ENCODE data around the gene ANKZF1. TPM values are rescaled to one million over a fixed set of nuclear protein-coding genes. Genes with fewer than 3 reads are reported as not detected.

Gene ANKZF1
- total RNA-seq, 1 experiment from 2014 or later = 51.5 TPM

GRCh38 chr2:219246559-219246958 lies 17.0 kb downstream of the ANKZF1 start:
- peaks cover 30% of the 10 kb centered on the region for H3K4me1 Mint-ChIP-seq (ENCODE audit: low read depth, unreplicated experiment)
- peaks cover 18% of the 10 kb centered on the region for H3K36me3 Mint-ChIP-seq (ENCODE audit: insufficient read depth, unreplicated experiment)
- intact Hi-C loops (cut with micrococcal nuclease; ENCODE audit: unreplicated experiment) = no loop called here
- no peaks in the 10 kb centered on the region for H3K9me3 Mint-ChIP-seq (ENCODE audit: unreplicated experiment)
- Histone ChIP-seq H3K4me1 (peaks cover 33% of the 10 kb centered on the region), H3K36me3 (ENCODE audit: control insufficient read depth, insufficient read depth, low read length) (no peaks in the 10 kb centered on the region; the same call in 1 of the 2 replicates), H3K27me3 (replicated peaks; ENCODE audit: control insufficient read depth, insufficient read depth, low read length) (no peaks in the 10 kb centered on the region), H3K4me3 (ENCODE audit: low read depth, low read length) (no peak overlapping the region), H3K9me3 (no peaks in the 10 kb centered on the region)
- POLR2A ChIA-PET = interaction anchor here (2.2 kb wide), 1 partner anchor 40 kb away, joined by 14 read pairs; the partner anchor contains the start of gene ZFAND2B
- H3K4me3 Mint-ChIP-seq (ENCODE audit: unreplicated experiment) = peak overlapping the region; percentile 82
- no peak overlapping the region for H3K27ac Mint-ChIP-seq (ENCODE audit: unreplicated experiment)
- DNase-seq = no peak
- CTCF ChIA-PET = no interaction called here
- BruUV-seq (replicated peaks) = no TSS peak
- no peaks in the 10 kb centered on the region for H3K27me3 Mint-ChIP-seq (ENCODE audit: insufficient read depth, unreplicated experiment)
- TF ChIP-seq, protein P1, sequence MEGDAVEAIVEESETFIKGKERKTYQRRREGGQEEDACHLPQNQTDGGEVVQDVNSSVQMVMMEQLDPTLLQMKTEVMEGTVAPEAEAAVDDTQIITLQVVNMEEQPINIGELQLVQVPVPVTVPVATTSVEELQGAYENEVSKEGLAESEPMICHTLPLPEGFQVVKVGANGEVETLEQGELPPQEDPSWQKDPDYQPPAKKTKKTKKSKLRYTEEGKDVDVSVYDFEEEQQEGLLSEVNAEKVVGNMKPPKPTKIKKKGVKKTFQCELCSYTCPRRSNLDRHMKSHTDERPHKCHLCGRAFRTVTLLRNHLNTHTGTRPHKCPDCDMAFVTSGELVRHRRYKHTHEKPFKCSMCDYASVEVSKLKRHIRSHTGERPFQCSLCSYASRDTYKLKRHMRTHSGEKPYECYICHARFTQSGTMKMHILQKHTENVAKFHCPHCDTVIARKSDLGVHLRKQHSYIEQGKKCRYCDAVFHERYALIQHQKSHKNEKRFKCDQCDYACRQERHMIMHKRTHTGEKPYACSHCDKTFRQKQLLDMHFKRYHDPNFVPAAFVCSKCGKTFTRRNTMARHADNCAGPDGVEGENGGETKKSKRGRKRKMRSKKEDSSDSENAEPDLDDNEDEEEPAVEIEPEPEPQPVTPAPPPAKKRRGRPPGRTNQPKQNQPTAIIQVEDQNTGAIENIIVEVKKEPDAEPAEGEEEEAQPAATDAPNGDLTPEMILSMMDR (IDR thresholded peaks at IDR 0.05; ENCODE audit: insufficient read depth in 1 of 2, low read depth in 1 of 2, low read length in 1 of 2, severe bottlenecking in 1 of 2, unreplicated experiment in 1 of 2) = no peak

GRCh38 chr2:219247678-219248642 lies 18.4 kb downstream of the ANKZF1 start:
- Histone ChIP-seq H3K4me3 (ENCODE audit: low read depth, low read length) (no peak overlapping the region), H3K9me3 (no peaks in the 10 kb centered on the region), H3K4me1 (peaks cover 36% of the 10 kb centered on the region), H3K36me3 (ENCODE audit: control insufficient read depth, insufficient read depth, low read length) (no peaks in the 10 kb centered on the region; the same call in 1 of the 2 replicates), H3K27me3 (replicated peaks; ENCODE audit: control insufficient read depth, insufficient read depth, low read length) (no peaks in the 10 kb centered on the region)
- Mint-ChIP-seq H3K4me1 (ENCODE audit: low read depth, unreplicated experiment) (peaks cover 30% of the 10 kb centered on the region), H3K9me3 (ENCODE audit: unreplicated experiment) (no peaks in the 10 kb centered on the region), H3K27ac (ENCODE audit: unreplicated experiment) (peak overlapping the region; percentile 55), H3K4me3 (ENCODE audit: unreplicated experiment) (peak overlapping the region; percentile 20), H3K36me3 (ENCODE audit: insufficient read depth, unreplicated experiment) (peaks cover 18% of the 10 kb centered on the region), H3K27me3 (ENCODE audit: insufficient read depth, unreplicated experiment) (no peaks in the 10 kb centered on the region)
- DNase-seq = peak in 1 of 2 experiments; percentile 31
- TF ChIP-seq, protein P1 (IDR thresholded peaks at IDR 0.05; ENCODE audit: insufficient read depth in 1 of 2, low read depth in 1 of 2, low read length in 1 of 2, severe bottlenecking in 1 of 2, unreplicated experiment in 1 of 2) = no peak
- POLR2A ChIA-PET = interaction anchor here (0.6 to 1.5 kb wide), 4 partner anchors 23 to 140 kb away, joined by 3 to 7 read pairs (median 4); partner anchors contain the start of genes CNPPD1, DNAJB2 and DNPEP
- intact Hi-C loops (cut with micrococcal nuclease; ENCODE audit: unreplicated experiment) = loop anchor here (2.0 kb wide), 1 partner anchor 47 kb away; no protein-coding TSS in a partner anchor
- no TSS peak for BruUV-seq (replicated peaks)
- CTCF ChIA-PET = interaction anchor here (1.6 to 2.6 kb wide), 3 partner anchors 30 to 47 kb away, joined by 6 to 25 read pairs (median 25); partner anchors contain the start of gene DNAJB2

DNA sequence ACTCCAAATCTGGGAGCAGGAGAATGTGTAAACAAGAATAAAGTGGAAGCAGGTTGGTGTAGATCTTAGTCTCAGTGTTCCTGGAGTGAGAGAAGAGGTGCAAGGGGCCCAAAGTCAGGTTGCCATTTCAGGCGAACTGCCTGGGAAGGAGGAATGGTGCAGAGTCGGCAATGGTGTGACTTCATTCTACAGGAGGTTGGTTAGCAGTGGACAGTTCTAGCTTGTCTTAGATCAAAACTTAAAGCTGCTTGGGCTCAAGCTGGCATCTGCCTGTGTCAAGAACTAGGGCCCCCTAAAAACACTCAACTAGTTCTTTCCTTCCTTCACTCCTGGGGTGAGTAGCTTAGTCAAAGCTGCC lies 19.2 kb downstream of the ANKZF1 start:
- H3K4me1 Mint-ChIP-seq (ENCODE audit: low read depth, unreplicated experiment) = peaks cover 30% of the 10 kb centered on the region
- H3K27me3 Mint-ChIP-seq (ENCODE audit: insufficient read depth, unreplicated experiment) = no peaks in the 10 kb centered on the region
- H3K27me3 ChIP-seq (replicated peaks; ENCODE audit: control insufficient read depth, insufficient read depth, low read length) = no peaks in the 10 kb centered on the region
- ChIA-PET CTCF (interaction anchor here (0.6 to 2.6 kb wide), 11 partner anchors 9 to 258 kb away, joined by 3 to 25 read pairs (median 4); partner anchors contain the start of gene DNAJB2), POLR2A (interaction anchor here (0.6 to 1.5 kb wide), 10 partner anchors 18 to 250 kb away, joined by 3 to 12 read pairs (median 6); partner anchors contain the start of genes ABCB6, CNPPD1, DNAJB2 and DNPEP)
- TF ChIP-seq, protein P1 (IDR thresholded peaks at IDR 0.05; ENCODE audit: insufficient read depth in 1 of 2, low read depth in 1 of 2, low read length in 1 of 2, severe bottlenecking in 1 of 2, unreplicated experiment in 1 of 2) = no peak
- intact Hi-C loops (cut with micrococcal nuclease; ENCODE audit: unreplicated experiment) = loop anchor here (1.0 to 2.0 kb wide), 5 partner anchors 20 to 89 kb away; partner anchors contain the start of genes ABCB6, ANKZF1, ATG9A and DNAJB2
- DNase-seq = no peak
- H3K36me3 Mint-ChIP-seq (ENCODE audit: insufficient read depth, unreplicated experiment) = peaks cover 18% of the 10 kb centered on the region
- H3K4me1 ChIP-seq = peaks cover 39% of the 10 kb centered on the region
- H3K27ac Mint-ChIP-seq (ENCODE audit: unreplicated experiment) = peak overlapping the region; percentile 55
- H3K4me3 ChIP-seq (ENCODE audit: low read depth, low read length) = no peak overlapping the region
- H3K9me3 ChIP-seq = no peaks in the 10 kb centered on the region
- no TSS peak for BruUV-seq (replicated peaks)
- H3K4me3 Mint-ChIP-seq (ENCODE audit: unreplicated experiment) = peak overlapping the region; percentile 20
- H3K9me3 Mint-ChIP-seq (ENCODE audit: unreplicated experiment) = no peaks in the 10 kb centered on the region
- no peaks in the 10 kb centered on the region; the same call in 1 of the 2 replicates for H3K36me3 ChIP-seq (ENCODE audit: control insufficient read depth, insufficient read depth, low read length)
